Osteocyte (in vitro differentiated cells): ENCODE data around the gene FCRL6. TPM values are rescaled to one million over a fixed set of nuclear protein-coding genes. Genes with fewer than 3 reads are reported as not detected.

Source experiments
- DNase-seq: peaks from one replicate; pipeline ENCODE4 v3.0.0; 2021; ENCODE audit warnings: mixed read lengths; ENCODE audit not compliant: unreplicated experiment; ENCODE audit errors: extremely low spot score
- H3K27ac Mint-ChIP-seq: one replicate; pipeline ENCODE4 v1.8.0; 2021; ENCODE audit warnings: mild to moderate bottlenecking, mixed read lengths; ENCODE audit not compliant: unreplicated experiment
- H3K27me3 Mint-ChIP-seq: one replicate; pipeline ENCODE4 v1.8.0; 2021; ENCODE audit warnings: mixed read lengths; ENCODE audit not compliant: unreplicated experiment
- H3K36me3 Mint-ChIP-seq: one replicate; pipeline ENCODE4 v1.8.0; 2021; ENCODE audit warnings: mixed read lengths; ENCODE audit not compliant: unreplicated experiment
- H3K4me1 Mint-ChIP-seq: one replicate; pipeline ENCODE4 v1.8.0; 2021; ENCODE audit warnings: mixed read lengths; ENCODE audit not compliant: unreplicated experiment
- H3K4me3 Mint-ChIP-seq: one replicate; pipeline ENCODE4 v1.8.0; 2021; ENCODE audit warnings: mild to moderate bottlenecking, moderate library complexity, mixed read lengths; ENCODE audit not compliant: unreplicated experiment
- H3K9me3 Mint-ChIP-seq: one replicate; pipeline ENCODE4 v1.8.0; 2021; ENCODE audit warnings: mixed read lengths; ENCODE audit not compliant: unreplicated experiment
- total RNA-seq: library from RNA; stranded (reverse); gene quantifications from 2 replicates; pipeline ENCODE4 v1.2.1, GENCODE V29; 2021
- TF ChIP-seq, protein P1 (sequence below): fragments of 200-600 bp; sonication (generic); IDR thresholded peaks from 2 replicates; pipeline ENCODE4 v1.5.0; 2021; ENCODE audit warnings: antibody characterized with exemption, mild to moderate bottlenecking, moderate library complexity

The FCRL6 gene
- total RNA-seq, 1 donor from 2014 or later, result not detected

DNA sequence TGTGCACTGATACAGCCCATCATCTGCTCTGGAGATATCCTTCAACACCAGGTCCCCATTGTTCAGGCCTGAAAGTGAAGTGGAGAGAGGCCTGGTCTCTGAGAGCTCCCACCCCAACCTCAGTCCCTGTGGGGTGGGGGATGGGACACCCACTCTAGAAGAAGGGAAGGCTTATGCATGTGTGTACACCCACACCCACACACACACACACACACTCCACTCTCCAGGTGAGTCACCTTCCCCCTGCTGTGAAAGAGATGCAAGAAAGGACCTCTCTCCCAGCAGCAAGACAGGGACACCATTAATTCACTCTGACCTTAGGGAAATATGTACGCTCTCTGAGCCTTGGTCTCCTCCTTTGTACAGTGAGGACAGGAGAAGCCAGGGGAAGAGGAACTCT lies 54.4 kb downstream of the FCRL6 start:
- TF ChIP-seq, protein P1, sequence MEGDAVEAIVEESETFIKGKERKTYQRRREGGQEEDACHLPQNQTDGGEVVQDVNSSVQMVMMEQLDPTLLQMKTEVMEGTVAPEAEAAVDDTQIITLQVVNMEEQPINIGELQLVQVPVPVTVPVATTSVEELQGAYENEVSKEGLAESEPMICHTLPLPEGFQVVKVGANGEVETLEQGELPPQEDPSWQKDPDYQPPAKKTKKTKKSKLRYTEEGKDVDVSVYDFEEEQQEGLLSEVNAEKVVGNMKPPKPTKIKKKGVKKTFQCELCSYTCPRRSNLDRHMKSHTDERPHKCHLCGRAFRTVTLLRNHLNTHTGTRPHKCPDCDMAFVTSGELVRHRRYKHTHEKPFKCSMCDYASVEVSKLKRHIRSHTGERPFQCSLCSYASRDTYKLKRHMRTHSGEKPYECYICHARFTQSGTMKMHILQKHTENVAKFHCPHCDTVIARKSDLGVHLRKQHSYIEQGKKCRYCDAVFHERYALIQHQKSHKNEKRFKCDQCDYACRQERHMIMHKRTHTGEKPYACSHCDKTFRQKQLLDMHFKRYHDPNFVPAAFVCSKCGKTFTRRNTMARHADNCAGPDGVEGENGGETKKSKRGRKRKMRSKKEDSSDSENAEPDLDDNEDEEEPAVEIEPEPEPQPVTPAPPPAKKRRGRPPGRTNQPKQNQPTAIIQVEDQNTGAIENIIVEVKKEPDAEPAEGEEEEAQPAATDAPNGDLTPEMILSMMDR, result no peak
- H3K4me3 Mint-ChIP-seq, result no peak overlapping the region
- H3K9me3 Mint-ChIP-seq, result no peaks in the 10 kb centered on the region
- peaks cover 16% of the 10 kb centered on the region for H3K4me1 Mint-ChIP-seq
- H3K36me3 Mint-ChIP-seq, result no peaks in the 10 kb centered on the region
- no peaks in the 10 kb centered on the region for H3K27me3 Mint-ChIP-seq
- H3K27ac Mint-ChIP-seq, result no peak overlapping the region
- no peak for DNase-seq

DNA sequence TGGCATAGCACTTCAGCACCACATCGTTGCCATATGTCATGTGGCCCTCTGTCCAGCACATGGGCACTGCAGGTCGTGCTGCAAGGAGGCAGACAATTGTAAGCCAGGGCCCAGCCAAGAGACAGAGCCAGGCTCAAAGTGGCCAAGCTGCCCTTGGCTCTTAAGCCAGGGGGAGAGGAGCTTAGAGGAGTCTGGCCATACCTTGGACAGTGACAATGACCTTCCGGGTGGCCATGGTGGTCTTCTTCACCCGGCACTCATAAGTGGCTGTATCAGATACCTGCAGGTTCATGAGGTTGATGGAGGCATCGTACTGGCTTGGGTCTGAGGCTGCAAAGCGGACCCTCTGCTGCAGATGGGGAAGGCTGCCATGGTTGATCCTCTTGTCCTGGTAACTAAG lies 55.7 kb downstream of the FCRL6 start:
- Mint-ChIP-seq H3K4me3 (no peak overlapping the region), H3K27ac (no peak overlapping the region), H3K27me3 (no peaks in the 10 kb centered on the region), H3K4me1 (peaks cover 16% of the 10 kb centered on the region), H3K36me3 (no peaks in the 10 kb centered on the region), H3K9me3 (no peaks in the 10 kb centered on the region)
- TF ChIP-seq, protein P1, result no peak
- DNase-seq, result no peak

DNA sequence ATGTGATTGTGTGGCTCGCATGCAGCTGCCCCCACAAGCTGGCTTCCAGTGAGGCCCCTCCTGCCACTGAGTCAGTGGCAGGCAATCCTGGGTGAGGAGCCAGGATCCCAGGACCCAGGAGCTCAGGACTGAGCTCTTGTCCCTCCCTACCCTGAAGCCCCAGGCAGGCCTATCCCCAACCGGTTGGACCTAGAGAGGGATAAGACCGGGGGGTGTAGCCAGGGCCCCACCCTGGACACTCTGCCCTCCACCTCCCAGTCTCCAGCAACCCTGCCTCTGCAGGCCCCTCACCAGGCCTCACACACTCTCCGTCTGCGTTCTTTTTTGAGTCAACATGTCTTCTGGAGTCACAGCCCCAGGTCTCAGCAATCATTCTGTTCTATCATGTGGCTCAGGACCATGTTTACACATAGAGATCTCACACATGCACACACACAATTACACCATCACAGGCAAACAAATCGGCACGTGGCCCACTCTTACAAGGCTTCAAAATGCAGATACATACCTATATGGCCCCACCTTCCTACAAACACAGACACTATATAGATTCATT lies 57.7 kb downstream of the FCRL6 start:
- Mint-ChIP-seq H3K27me3 (no peaks in the 10 kb centered on the region), H3K9me3 (no peaks in the 10 kb centered on the region), H3K27ac (no peak overlapping the region), H3K36me3 (no peaks in the 10 kb centered on the region), H3K4me3 (no peak overlapping the region), H3K4me1 (peaks cover 5% of the 10 kb centered on the region)
- TF ChIP-seq, protein P1, result no peak
- no peak for DNase-seq

DNA sequence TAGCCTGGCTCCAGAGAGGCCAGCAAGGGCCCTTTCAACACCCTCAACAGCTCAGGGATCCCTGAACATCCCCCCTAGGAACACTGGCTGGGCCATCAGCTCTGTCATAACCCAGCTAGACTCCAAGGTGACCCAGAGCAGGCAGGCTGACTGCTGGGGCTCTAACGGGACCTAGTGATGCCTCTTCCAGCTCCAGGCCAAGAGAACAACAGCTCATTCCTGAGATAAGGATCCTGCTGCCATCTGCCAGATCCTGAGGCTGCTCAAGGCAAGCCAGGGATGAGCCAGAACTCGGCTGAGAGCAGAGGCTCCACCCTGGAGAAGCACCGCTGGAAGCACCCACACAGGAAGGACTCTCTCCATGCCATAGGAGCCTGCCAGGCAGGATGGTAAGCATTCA lies 58.3 kb downstream of the FCRL6 start:
- TF ChIP-seq, protein P1, result no peak
- H3K9me3 Mint-ChIP-seq, result no peaks in the 10 kb centered on the region
- DNase-seq, result no peak
- no peaks in the 10 kb centered on the region for H3K36me3 Mint-ChIP-seq
- H3K4me3 Mint-ChIP-seq, result no peak overlapping the region
- no peak overlapping the region for H3K27ac Mint-ChIP-seq
- peaks cover 2% of the 10 kb centered on the region for H3K4me1 Mint-ChIP-seq
- no peaks in the 10 kb centered on the region for H3K27me3 Mint-ChIP-seq

DNA sequence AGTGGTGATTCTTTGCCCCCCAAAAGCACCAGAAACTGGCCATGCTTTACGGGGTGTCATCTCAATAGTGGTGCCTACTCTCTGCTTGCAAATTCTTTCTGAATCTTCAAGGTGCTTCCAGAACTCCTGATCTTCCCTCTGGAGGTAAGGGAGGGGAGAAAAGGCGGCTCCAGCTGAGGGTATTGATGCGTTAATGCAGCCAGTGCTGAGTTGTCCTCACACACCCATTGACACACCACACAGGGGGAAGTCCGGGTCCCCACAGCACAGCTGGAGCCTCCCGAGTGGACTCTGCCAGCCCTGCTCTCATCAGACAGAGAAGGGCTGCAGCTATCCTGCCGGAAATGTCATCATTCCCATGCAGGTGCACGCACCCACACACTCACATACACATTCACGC lies 59.1 kb downstream of the FCRL6 start:
- TF ChIP-seq, protein P1, result no peak
- Mint-ChIP-seq H3K9me3 (no peaks in the 10 kb centered on the region), H3K27me3 (no peaks in the 10 kb centered on the region), H3K27ac (no peak overlapping the region), H3K36me3 (no peaks in the 10 kb centered on the region), H3K4me3 (no peak overlapping the region), H3K4me1 (no peaks in the 10 kb centered on the region)
- DNase-seq, result no peak
